Measurements from ENCODE around the gene ERCC5. TPM values are rescaled to one million over a fixed set of nuclear protein-coding genes. Genes with fewer than 3 reads are reported as not detected.
A peak's percentile ranks its signal among the peaks of the same experiment; 100 is the strongest.

Gene ERCC5
- total RNA-seq, 6 experiments from 2014 or later = 21.6 to 47.4 (median 29.2) TPM

GRCh38 chr13:102800145-102801041 is 45.4 kb upstream of the ERCC5 start:
- peak overlapping the region; percentile 80 to 88 (median 85) for H3K4me3 ChIP-seq
- DNase-seq (peak; percentile 89), ATAC-seq (peak; percentile 81 to 87 (median 83))
- peaks cover 0 to 8% (median 2%) of the 10 kb centered on the region in 4 donors for H3K4me1 ChIP-seq
- H3K27me3 ChIP-seq = no peaks in the 10 kb centered on the region
- WGBS (ENCODE audit: insufficient coverage, low coverage, low lambda C conversion rate, missing lambda C conversion rate) = under 1% methylated on average over 24 of the region's 81 CpGs
- TF ChIP-seq POLR2A (IDR thresholded peaks at IDR 0.05) (peak; percentile 63), CTCF (IDR thresholded peaks at IDR 0.05) (peak; percentile 72 to 85 (median 78))
- no peaks in the 10 kb centered on the region for H3K9me3 ChIP-seq
- H3K36me3 ChIP-seq = no peaks in the 10 kb centered on the region
- intact Hi-C loops (cut with DNase I) = no loop called here
- H3K27ac ChIP-seq = peak overlapping the region; percentile 71 to 92 (median 89)

GRCh38 chr13:102805680-102806079 is 40.2 kb upstream of the ERCC5 start:
- Histone ChIP-seq H3K9me3 (no peaks in the 10 kb centered on the region), H3K4me3 (no peak overlapping the region), H3K4me1 (peaks cover 0 to 8% (median 0%) of the 10 kb centered on the region in 4 donors), H3K27ac (no peak overlapping the region), H3K27me3 (no peaks in the 10 kb centered on the region), H3K36me3 (no peaks in the 10 kb centered on the region)
- intact Hi-C loops (cut with DNase I) = no loop called here
- TF ChIP-seq POLR2A (IDR thresholded peaks at IDR 0.05) (no peak), CTCF (IDR thresholded peaks at IDR 0.05) (no peak)
- no peak for ATAC-seq
- DNase-seq = no peak
- 91% methylated on average over 3 of the region's 3 CpGs for WGBS (ENCODE audit: insufficient coverage, low coverage, low lambda C conversion rate, missing lambda C conversion rate)

GRCh38 chr13:102807699-102808098 is 38.1 kb upstream of the ERCC5 start:
- H3K36me3 ChIP-seq = no peaks in the 10 kb centered on the region
- 96% methylated on average over 3 of the region's 3 CpGs for WGBS (ENCODE audit: insufficient coverage, low coverage, low lambda C conversion rate, missing lambda C conversion rate)
- TF ChIP-seq POLR2A (IDR thresholded peaks at IDR 0.05) (no peak), CTCF (IDR thresholded peaks at IDR 0.05) (no peak)
- no peaks in the 10 kb centered on the region for H3K4me1 ChIP-seq
- H3K9me3 ChIP-seq = no peaks in the 10 kb centered on the region
- no peak overlapping the region for H3K27ac ChIP-seq
- H3K27me3 ChIP-seq = no peaks in the 10 kb centered on the region
- DNase-seq = no peak
- no peak for ATAC-seq
- intact Hi-C loops (cut with DNase I) = no loop called here
- H3K4me3 ChIP-seq = no peak overlapping the region

- peaks cover 0 to 3% (median 0%) of the 10 kb centered on the region in 4 donors for H3K36me3 ChIP-seq
- no peaks in the 10 kb centered on the region for H3K27me3 ChIP-seq
- no peak for TF ChIP-seq POLR2A (IDR thresholded peaks at IDR 0.05)
- no peak for TF ChIP-seq CTCF (IDR thresholded peaks at IDR 0.05)
- H3K9me3 ChIP-seq = no peaks in the 10 kb centered on the region
- ATAC-seq (peak in 1 of 4 donors; percentile 17), DNase-seq (no peak)
- peaks cover 0 to 7% (median 0%) of the 10 kb centered on the region in 4 donors for H3K4me1 ChIP-seq
- H3K4me3 ChIP-seq = no peak overlapping the region
- H3K27ac ChIP-seq = no peak overlapping the region
- intact Hi-C loops (cut with DNase I) = no loop called here
These were observed 33.1 kb upstream of the ERCC5 start for GRCh38 chr13:102812611-102813287.
